Activated T-cell treated with anti-CD3 and anti-CD28 coated beads, Interleukin-2, amount 50 U/mL, for 72 hours (primary cell): Measurements from ENCODE around the gene GOLGA3. TPM values are rescaled to one million over a fixed set of nuclear protein-coding genes. Genes with fewer than 3 reads are reported as not detected.

Experiments used
- ATAC-seq, 2 donors: fragments of 150-1000 bp; cut with Tn5 transposase; replicated peaks in 1 of 2; 2 replicates each; pipeline ENCODE4 v1.10.0; 2021; ENCODE audit warnings: moderate library complexity in 2 of 2, mild to moderate bottlenecking in 1 of 2
- DNase-seq, 2 donors: peaks; one replicate each; pipeline ENCODE4 v3.0.0; 2021 to 2022; ENCODE audit warnings: mixed read lengths in 1 of 2
- H3K27ac Mint-ChIP-seq: one replicate; pipeline ENCODE4 v1.8.0; 2022; ENCODE audit warnings: mild to moderate bottlenecking, moderate library complexity, mixed read lengths
- H3K27me3 Mint-ChIP-seq: one replicate; pipeline ENCODE4 v1.8.0; 2022; ENCODE audit warnings: low read depth, mixed read lengths
- H3K36me3 Mint-ChIP-seq, 2 donors: one replicate each; pipeline ENCODE4 v1.8.0; 2022; ENCODE audit warnings: mixed read lengths in 2 of 2, mild to moderate bottlenecking in 1 of 2; ENCODE audit not compliant: insufficient read depth in 2 of 2
- H3K4me1 Mint-ChIP-seq: one replicate; pipeline ENCODE4 v1.8.0; 2022; ENCODE audit warnings: low read depth, mixed read lengths
- H3K4me3 Mint-ChIP-seq, 2 donors: one replicate each; pipeline ENCODE4 v1.8.0; 2022; ENCODE audit warnings: mild to moderate bottlenecking in 2 of 2, mixed read lengths in 2 of 2, moderate library complexity in 2 of 2
- H3K9me3 Mint-ChIP-seq, 2 donors: one replicate each; pipeline ENCODE4 v1.8.0; 2022; ENCODE audit warnings: mixed read lengths in 2 of 2
- total RNA-seq, 2 donors: library from RNA; stranded (reverse); gene quantifications; one replicate each; pipeline ENCODE4 v1.2.3, GENCODE V29; 2022

The GOLGA3 gene
- total RNA-seq, 2 donors from 2014 or later, result 58.2 to 60.4 TPM

DNA sequence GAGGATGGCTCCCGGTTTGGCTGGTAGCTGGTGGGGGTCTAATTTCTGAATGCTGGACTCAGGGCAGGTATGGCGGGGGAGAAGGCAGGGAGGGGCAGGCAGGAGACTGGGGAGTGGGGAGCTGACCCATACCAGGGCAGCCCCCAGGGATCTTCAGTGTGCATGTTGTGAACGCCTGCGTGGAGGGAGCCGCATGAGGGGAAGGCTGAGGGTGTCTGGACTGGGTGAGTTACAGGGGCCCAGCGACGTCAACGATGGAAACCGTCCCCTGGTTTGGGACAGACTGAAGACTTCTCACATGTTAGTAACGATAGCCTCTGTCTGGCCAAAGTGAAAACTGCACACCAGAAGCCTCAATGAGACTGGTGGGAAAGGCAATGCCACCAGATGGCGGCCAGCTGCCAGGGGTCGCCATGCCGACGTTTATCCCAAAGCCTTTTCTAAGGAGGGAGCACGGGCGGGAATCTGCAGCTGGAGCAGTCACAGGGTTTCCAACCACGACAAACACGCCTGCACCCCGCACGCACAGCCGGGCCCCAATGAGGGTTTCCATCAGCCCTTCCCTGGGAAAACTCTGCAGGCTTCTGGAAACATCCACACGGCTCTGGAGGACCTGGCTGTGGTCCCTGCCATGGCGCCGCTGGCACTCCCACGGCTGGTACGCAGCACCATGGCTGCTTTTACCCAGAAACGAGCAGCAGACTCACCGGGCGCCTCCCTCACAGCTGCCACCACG lies 104.0 kb downstream of the GOLGA3 start:
- Mint-ChIP-seq H3K4me1 (peaks cover 5% of the 10 kb centered on the region), H3K36me3 (peaks cover 15 to 39% of the 10 kb centered on the region in 2 donors), H3K27ac (no peak overlapping the region), H3K27me3 (no peaks in the 10 kb centered on the region), H3K4me3 (no peak overlapping the region), H3K9me3 (no peaks in the 10 kb centered on the region)
- DNase-seq (no peak), ATAC-seq (no peak)

GRCh38 chr12:132723764-132724140 lies 104.9 kb downstream of the GOLGA3 start:
- Mint-ChIP-seq H3K27me3 (no peaks in the 10 kb centered on the region), H3K9me3 (no peaks in the 10 kb centered on the region), H3K27ac (peak overlapping the region; percentile 63), H3K4me1 (peaks cover 6% of the 10 kb centered on the region), H3K36me3 (peaks cover 10 to 43% of the 10 kb centered on the region in 2 donors), H3K4me3 (no peak overlapping the region)
- no peak for DNase-seq
- no peak for ATAC-seq

GRCh38 chr12:132723015-132723763 lies 105.5 kb downstream of the GOLGA3 start:
- Mint-ChIP-seq H3K4me1 (peaks cover 5% of the 10 kb centered on the region), H3K4me3 (no peak overlapping the region), H3K27me3 (no peaks in the 10 kb centered on the region), H3K9me3 (no peaks in the 10 kb centered on the region), H3K36me3 (peaks cover 7 to 42% of the 10 kb centered on the region in 2 donors), H3K27ac (peak overlapping the region; percentile 63)
- DNase-seq, result no peak
- ATAC-seq, result no peak

DNA sequence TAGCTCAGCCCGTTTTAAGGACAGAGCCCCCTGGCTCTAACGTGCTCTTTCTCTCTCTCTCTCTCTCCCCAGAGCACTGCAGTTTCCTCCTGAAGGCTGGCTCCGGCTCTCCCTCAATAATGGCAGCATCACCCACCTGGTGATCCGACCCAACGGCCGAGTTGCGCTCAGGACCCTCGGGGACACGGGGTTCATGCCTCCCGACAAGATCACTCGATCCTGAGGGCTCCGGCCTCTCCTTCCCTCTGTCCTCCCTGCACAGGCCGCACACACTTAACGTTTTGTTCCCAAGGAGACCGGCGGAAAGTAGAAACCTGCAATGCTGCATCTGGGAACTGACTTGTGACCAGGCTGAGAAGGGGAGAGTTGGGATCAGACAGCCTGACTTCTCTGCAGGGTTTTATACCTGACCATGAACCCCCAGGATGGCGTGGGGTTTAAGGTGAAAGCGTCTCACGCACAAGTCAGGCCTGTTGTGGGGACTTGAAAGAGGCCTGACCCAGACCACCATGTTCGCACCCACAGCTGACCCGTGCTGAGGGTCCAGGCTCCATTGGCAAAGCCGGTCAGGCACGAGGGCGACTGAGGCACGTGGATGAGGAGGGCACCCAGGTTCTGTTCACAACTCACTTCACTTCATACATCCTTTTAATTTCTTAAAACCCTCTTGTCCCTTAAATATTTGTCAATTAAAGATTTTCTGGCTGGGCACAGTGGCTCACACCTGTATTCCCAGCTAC lies 107.9 kb downstream of the GOLGA3 start:
- no peak for ATAC-seq
- H3K27me3 Mint-ChIP-seq, result no peaks in the 10 kb centered on the region
- no peaks in the 10 kb centered on the region for H3K9me3 Mint-ChIP-seq
- H3K36me3 Mint-ChIP-seq, result peaks cover 9 to 34% of the 10 kb centered on the region in 2 donors
- H3K4me1 Mint-ChIP-seq, result peaks cover 5% of the 10 kb centered on the region
- no peak for DNase-seq
- no peak overlapping the region for H3K4me3 Mint-ChIP-seq
- peak overlapping the region; percentile 62 for H3K27ac Mint-ChIP-seq

DNA sequence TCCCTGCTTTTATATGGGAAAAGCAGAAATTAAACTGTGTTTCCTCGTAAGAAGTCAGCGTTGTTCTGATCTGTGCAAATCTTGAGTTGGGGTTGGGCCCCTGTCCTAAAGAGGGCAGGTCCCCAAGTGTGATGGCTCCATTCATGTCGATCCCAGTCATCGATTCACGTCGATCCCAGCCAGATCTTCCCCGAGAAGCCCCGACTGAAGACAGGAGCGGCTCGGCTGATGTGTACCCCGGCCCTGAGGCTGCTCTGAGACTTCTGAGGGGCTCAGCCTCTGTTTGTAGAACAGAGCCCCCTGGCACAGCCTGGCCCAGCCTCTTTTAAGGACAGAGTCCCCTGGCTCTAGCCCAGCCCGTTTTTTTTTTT lies 108.7 kb downstream of the GOLGA3 start:
- no peak for DNase-seq
- no peaks in the 10 kb centered on the region for H3K9me3 Mint-ChIP-seq
- H3K4me3 Mint-ChIP-seq, result no peak overlapping the region
- no peaks in the 10 kb centered on the region for H3K27me3 Mint-ChIP-seq
- peak overlapping the region; percentile 68 for H3K27ac Mint-ChIP-seq
- H3K4me1 Mint-ChIP-seq, result peaks cover 5% of the 10 kb centered on the region
- no peak for ATAC-seq
- peaks cover 9 to 32% of the 10 kb centered on the region in 2 donors for H3K36me3 Mint-ChIP-seq

GRCh38 chr12:132719141-132719953 lies 109.3 kb downstream of the GOLGA3 start:
- no peaks in the 10 kb centered on the region for H3K9me3 Mint-ChIP-seq
- ATAC-seq (peak; percentile 51 to 53), DNase-seq (no peak)
- H3K27me3 Mint-ChIP-seq, result no peaks in the 10 kb centered on the region
- H3K27ac Mint-ChIP-seq, result peak overlapping the region; percentile 68
- H3K36me3 Mint-ChIP-seq, result peaks cover 9 to 34% of the 10 kb centered on the region in 2 donors
- peaks cover 5% of the 10 kb centered on the region for H3K4me1 Mint-ChIP-seq
- H3K4me3 Mint-ChIP-seq, result no peak overlapping the region

Other genes with a start within 250 kb of the GOLGA3 start
- gene LRCOL1, start 218.3 kb downstream of the GOLGA3 start, total RNA-seq, result not detected
- gene P2RX2, start 210.1 kb downstream of the GOLGA3 start, total RNA-seq, result not detected
- 100 to 1,000 TPM; 111 to 131 TPM for gene POLE, start 141.5 kb downstream of the GOLGA3 start, total RNA-seq
- gene PXMP2, start 141.3 kb downstream of the GOLGA3 start, total RNA-seq, result 10 to 100 TPM; 16.2 to 19.7 TPM
- gene PGAM5, start 118.0 kb downstream of the GOLGA3 start, total RNA-seq, result 10 to 100 TPM; 47.8 to 55.7 TPM
- gene ANKLE2, start 67.0 kb downstream of the GOLGA3 start, total RNA-seq, result 100 to 1,000 TPM; 154 to 189 TPM
- 10 to 100 TPM; 68.3 to 72.3 TPM for gene CHFR, start 58.7 kb upstream of the GOLGA3 start, total RNA-seq
- gene ZNF605, start 127.4 kb upstream of the GOLGA3 start, total RNA-seq, result 1 to 10 TPM; 6.8 to 8.7 TPM
- 10 to 100 TPM; 22.9 to 24.1 TPM for gene ZNF26, start 157.5 kb upstream of the GOLGA3 start, total RNA-seq
- gene ZNF84, start 208.6 kb upstream of the GOLGA3 start, total RNA-seq, result 10 to 100 TPM; 17.3 to 24.7 TPM